ENCODE measurements around the gene TNFRSF21.

TNFRSF21 gene

GRCh38 chr6:47300417-47300816 is 9.3 kb downstream of the TNFRSF21 start:
- H3F3A ChIP-seq (ENCODE audit: low read depth) = no peaks in the 10 kb centered on the region
- H3K36me3 ChIP-seq (ENCODE audit: insufficient read depth, low read length) = no peaks in the 10 kb centered on the region
- H3K9ac ChIP-seq (ENCODE audit: low read depth, low read length, poor library complexity, severe bottlenecking) = no peak overlapping the region
- H2AFZ ChIP-seq (ENCODE audit: low read length) = no peak overlapping the region
- no peak overlapping the region for H3K4me3 ChIP-seq (ENCODE audit: low read length, poor library complexity, severe bottlenecking)
- H3K79me2 ChIP-seq (ENCODE audit: insufficient read depth, low read length) = peaks cover 76% of the 10 kb centered on the region
- no peaks in the 10 kb centered on the region for H3K9me3 ChIP-seq (ENCODE audit: insufficient read depth, low read depth, low read length)
- TF ChIP-seq CTCF (conservative IDR thresholded peaks at IDR 0.05; ENCODE audit: low read length) = no peak
- TF ChIP-seq EZH2phosphoT487 (IDR thresholded peaks at IDR 0.05; ENCODE audit: borderline replicate concordance) = no peak
- H3K9me2 ChIP-seq (replicated peaks; ENCODE audit: low read depth, low read length) = no peaks in the 10 kb centered on the region
- H3K27me3 ChIP-seq (ENCODE audit: insufficient read depth, low read length, poor library complexity, severe bottlenecking) = no peaks in the 10 kb centered on the region
- H3K4me1 ChIP-seq (ENCODE audit: insufficient read depth, low read length, poor library complexity, severe bottlenecking) = peaks cover 45% of the 10 kb centered on the region
- H3K4me2 ChIP-seq (ENCODE audit: low read depth, low read length, poor library complexity, severe bottlenecking) = peak overlapping the region; percentile 6
- H4K20me1 ChIP-seq (ENCODE audit: insufficient read depth, low read length, poor library complexity, severe bottlenecking) = peaks cover 21% of the 10 kb centered on the region

- no peak for TF ChIP-seq CTCF (conservative IDR thresholded peaks at IDR 0.05; ENCODE audit: low read length)
- TF ChIP-seq EZH2phosphoT487 (IDR thresholded peaks at IDR 0.05; ENCODE audit: borderline replicate concordance) = no peak
- Histone ChIP-seq H3F3A (ENCODE audit: low read depth) (no peaks in the 10 kb centered on the region), H3K9me3 (ENCODE audit: insufficient read depth, low read depth, low read length) (no peaks in the 10 kb centered on the region), H3K9ac (ENCODE audit: low read depth, low read length, poor library complexity, severe bottlenecking) (no peak overlapping the region), H3K4me3 (ENCODE audit: low read length, poor library complexity, severe bottlenecking) (no peak overlapping the region), H4K20me1 (ENCODE audit: insufficient read depth, low read length, poor library complexity, severe bottlenecking) (peaks cover 17% of the 10 kb centered on the region), H3K4me1 (ENCODE audit: insufficient read depth, low read length, poor library complexity, severe bottlenecking) (peaks cover 40% of the 10 kb centered on the region), H3K36me3 (ENCODE audit: insufficient read depth, low read length) (no peaks in the 10 kb centered on the region), H3K27me3 (ENCODE audit: insufficient read depth, low read length, poor library complexity, severe bottlenecking) (no peaks in the 10 kb centered on the region), H3K9me2 (replicated peaks; ENCODE audit: low read depth, low read length) (no peaks in the 10 kb centered on the region), H2AFZ (ENCODE audit: low read length) (no peak overlapping the region), H3K79me2 (ENCODE audit: insufficient read depth, low read length) (peaks cover 76% of the 10 kb centered on the region), H3K4me2 (ENCODE audit: low read depth, low read length, poor library complexity, severe bottlenecking) (peak overlapping the region; percentile 6)
Observed at GRCh38 chr6:47299965-47300364, 9.7 kb downstream of the TNFRSF21 start.

GRCh38 chr6:47298475-47298874 is 11.2 kb downstream of the TNFRSF21 start:
- Histone ChIP-seq H3K79me2 (ENCODE audit: insufficient read depth, low read length) (peaks cover 74% of the 10 kb centered on the region), H2AFZ (ENCODE audit: low read length) (no peak overlapping the region), H3K27me3 (ENCODE audit: insufficient read depth, low read length, poor library complexity, severe bottlenecking) (no peaks in the 10 kb centered on the region), H3K9me2 (replicated peaks; ENCODE audit: low read depth, low read length) (no peaks in the 10 kb centered on the region), H3K4me3 (ENCODE audit: low read length, poor library complexity, severe bottlenecking) (no peak overlapping the region), H3K9me3 (ENCODE audit: insufficient read depth, low read depth, low read length) (no peaks in the 10 kb centered on the region), H3F3A (ENCODE audit: low read depth) (no peaks in the 10 kb centered on the region), H3K4me1 (ENCODE audit: insufficient read depth, low read length, poor library complexity, severe bottlenecking) (peaks cover 25% of the 10 kb centered on the region), H4K20me1 (ENCODE audit: insufficient read depth, low read length, poor library complexity, severe bottlenecking) (peaks cover 14% of the 10 kb centered on the region), H3K4me2 (ENCODE audit: low read depth, low read length, poor library complexity, severe bottlenecking) (no peak overlapping the region), H3K9ac (ENCODE audit: low read depth, low read length, poor library complexity, severe bottlenecking) (no peak overlapping the region), H3K36me3 (ENCODE audit: insufficient read depth, low read length) (no peaks in the 10 kb centered on the region)
- TF ChIP-seq CTCF (conservative IDR thresholded peaks at IDR 0.05; ENCODE audit: low read length) = no peak
- no peak for TF ChIP-seq EZH2phosphoT487 (IDR thresholded peaks at IDR 0.05; ENCODE audit: borderline replicate concordance)
